Effector memory CD4-positive, alpha-beta T cell (primary cell): ENCODE results near the gene CAMK2D.

Source experiments
- DNase-seq, 3 donors: peaks; one replicate each; pipeline ENCODE4 v3.0.0-alpha.2; 2020
- H3K27ac ChIP-seq: 2 replicates; pipeline ENCODE4 v1.7.0; 2013; ENCODE audit warnings: mild to moderate bottlenecking, low read length, moderate library complexity; ENCODE audit not compliant: insufficient read depth, poor library complexity, severe bottlenecking
- H3K27me3 ChIP-seq: replicated peaks from 2 replicates; pipeline ENCODE4 v1.7.0; 2013; ENCODE audit warnings: mild to moderate bottlenecking, low read length; ENCODE audit not compliant: insufficient read depth, control insufficient read depth, poor library complexity, severe bottlenecking
- H3K36me3 ChIP-seq: 2 replicates; pipeline ENCODE4 v1.7.0; 2013; ENCODE audit warnings: mild to moderate bottlenecking, low read length, moderate library complexity; ENCODE audit not compliant: control insufficient read depth, insufficient read depth
- H3K4me1 ChIP-seq: 2 replicates; pipeline ENCODE4 v1.7.0; 2013; ENCODE audit warnings: low read length, mild to moderate bottlenecking; ENCODE audit not compliant: control insufficient read depth, insufficient read depth, poor library complexity, severe bottlenecking
- H3K4me3 ChIP-seq: 2 replicates; pipeline ENCODE4 v1.7.0; 2013; ENCODE audit warnings: low read length, low read depth, mild to moderate bottlenecking; ENCODE audit not compliant: insufficient read depth, poor library complexity, severe bottlenecking
- H3K9me3 ChIP-seq: 2 replicates; pipeline ENCODE4 v1.7.0; 2013; ENCODE audit warnings: mild to moderate bottlenecking, low read length, moderate library complexity; ENCODE audit not compliant: control insufficient read depth

CAMK2D gene

DNA sequence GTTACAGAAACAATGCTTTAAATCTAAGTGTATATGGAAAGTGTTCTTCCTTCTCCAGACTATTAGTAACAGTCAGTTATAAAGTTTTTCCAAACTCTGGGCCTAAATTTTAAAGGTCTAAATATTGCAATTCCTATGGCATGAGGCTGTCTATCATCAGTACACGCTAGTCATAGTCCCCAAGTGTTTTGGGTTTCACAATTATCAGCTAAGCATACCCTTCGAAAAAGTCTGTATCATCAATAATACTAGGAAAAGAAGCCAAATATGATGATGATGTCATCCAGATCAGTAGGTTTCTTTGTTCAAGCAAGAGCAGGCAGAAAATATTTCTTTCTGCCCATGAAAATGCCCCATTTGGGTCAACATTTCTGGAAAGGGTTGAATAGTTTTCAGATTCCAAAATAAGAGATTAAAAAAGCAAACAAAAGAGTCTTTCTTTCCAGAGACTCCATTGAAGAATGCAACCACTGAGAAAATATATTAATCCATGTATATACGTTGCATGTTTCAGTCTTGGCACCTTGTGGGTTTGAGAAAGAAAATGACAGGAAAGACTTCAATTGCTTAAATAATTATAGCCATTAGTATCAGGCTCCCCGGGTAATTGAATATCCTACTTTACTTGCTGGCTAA is 173.8 kb downstream of the CAMK2D start:
- Histone ChIP-seq H3K36me3 (peaks cover 6% of the 10 kb centered on the region), H3K4me3 (no peak overlapping the region), H3K27me3 (no peaks in the 10 kb centered on the region), H3K9me3 (no peaks in the 10 kb centered on the region), H3K27ac (no peak overlapping the region), H3K4me1 (no peaks in the 10 kb centered on the region)
- DNase-seq: no peak

DNA sequence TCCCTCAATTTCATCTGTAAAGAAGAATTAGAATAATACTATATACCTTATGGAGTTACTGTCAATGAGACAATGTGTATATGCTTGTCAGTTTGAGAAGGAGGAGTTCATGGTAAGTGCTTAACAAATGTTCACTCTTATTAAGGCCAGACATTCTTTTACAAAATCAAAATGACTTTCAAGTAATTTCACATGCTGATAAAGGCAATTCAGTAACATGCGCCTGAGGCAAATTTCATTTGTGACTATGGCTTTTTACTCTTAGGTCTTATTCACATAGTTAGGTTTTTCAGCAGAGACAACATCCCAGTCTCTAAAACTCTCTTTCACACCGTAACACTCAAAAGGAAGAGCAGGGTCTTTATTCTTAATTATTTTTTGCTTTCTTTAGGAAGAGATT is 174.4 kb downstream of the CAMK2D start:
- no peaks in the 10 kb centered on the region for H3K9me3 ChIP-seq
- H3K4me1 ChIP-seq: no peaks in the 10 kb centered on the region
- no peak overlapping the region for H3K27ac ChIP-seq
- H3K4me3 ChIP-seq: no peak overlapping the region
- no peak for DNase-seq
- H3K27me3 ChIP-seq: no peaks in the 10 kb centered on the region
- peaks cover 6% of the 10 kb centered on the region for H3K36me3 ChIP-seq

DNA sequence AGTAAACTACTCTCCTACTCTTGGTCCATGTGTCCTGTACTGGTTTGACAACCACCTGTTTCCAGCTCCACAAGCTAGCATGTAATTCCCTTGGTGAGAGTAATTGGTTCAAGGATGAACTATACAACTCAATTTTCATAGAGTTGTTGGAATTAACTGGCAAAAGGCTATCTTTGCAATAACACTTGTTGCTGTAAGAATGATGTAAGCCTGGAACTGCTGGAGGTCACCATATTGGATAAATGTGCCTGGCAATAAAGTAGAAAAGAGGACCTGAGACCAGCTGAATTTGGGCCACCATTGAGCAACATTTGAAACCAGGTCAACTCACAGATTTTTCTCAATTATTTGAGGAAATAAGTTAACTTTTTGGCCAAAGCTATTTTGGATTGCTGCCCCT is 175.5 kb downstream of the CAMK2D start:
- H3K27me3 ChIP-seq: no peaks in the 10 kb centered on the region
- H3K36me3 ChIP-seq: peaks cover 6% of the 10 kb centered on the region
- no peak for DNase-seq
- no peaks in the 10 kb centered on the region for H3K4me1 ChIP-seq
- H3K9me3 ChIP-seq: no peaks in the 10 kb centered on the region
- H3K27ac ChIP-seq: no peak overlapping the region
- H3K4me3 ChIP-seq: no peak overlapping the region

DNA sequence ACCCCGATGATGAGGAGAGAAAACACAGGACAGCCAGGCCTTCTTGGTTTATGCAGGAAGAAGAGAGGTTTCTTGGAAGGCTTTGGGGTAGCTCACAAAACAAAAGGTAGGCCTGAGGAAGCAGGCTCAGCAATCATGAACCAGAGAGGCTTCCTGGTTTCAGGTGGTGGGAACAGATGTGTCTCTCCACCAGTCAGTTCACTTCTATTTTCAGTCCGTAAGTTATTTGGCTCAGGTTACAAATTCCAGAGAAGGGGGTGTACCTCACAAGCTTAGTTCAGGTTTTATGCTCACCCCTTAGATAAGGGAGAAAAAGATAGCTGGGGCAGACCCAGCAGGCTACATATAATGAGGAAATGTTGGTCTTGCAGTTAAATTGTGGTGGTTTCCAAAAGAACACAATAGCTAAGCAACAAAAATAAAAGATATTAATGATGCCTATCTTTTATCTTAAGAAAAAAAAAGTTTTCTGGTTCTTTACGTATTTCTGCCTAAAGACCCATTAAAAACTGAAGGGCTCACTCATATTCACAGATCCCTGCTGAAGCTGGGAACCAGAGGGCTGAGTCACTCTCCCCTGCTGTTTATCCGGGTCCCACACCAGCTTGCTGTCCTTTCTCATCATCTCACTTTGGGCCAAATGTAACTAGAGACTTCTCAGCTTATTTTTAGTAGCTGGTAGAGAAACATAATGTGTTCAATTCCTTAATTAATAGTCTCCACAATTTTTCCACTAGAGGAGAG is 177.0 kb downstream of the CAMK2D start:
- H3K4me3 ChIP-seq: no peak overlapping the region
- H3K4me1 ChIP-seq: no peaks in the 10 kb centered on the region
- H3K27ac ChIP-seq: no peak overlapping the region
- no peaks in the 10 kb centered on the region for H3K9me3 ChIP-seq
- peaks cover 6% of the 10 kb centered on the region for H3K36me3 ChIP-seq
- DNase-seq: no peak
- no peaks in the 10 kb centered on the region for H3K27me3 ChIP-seq

DNA sequence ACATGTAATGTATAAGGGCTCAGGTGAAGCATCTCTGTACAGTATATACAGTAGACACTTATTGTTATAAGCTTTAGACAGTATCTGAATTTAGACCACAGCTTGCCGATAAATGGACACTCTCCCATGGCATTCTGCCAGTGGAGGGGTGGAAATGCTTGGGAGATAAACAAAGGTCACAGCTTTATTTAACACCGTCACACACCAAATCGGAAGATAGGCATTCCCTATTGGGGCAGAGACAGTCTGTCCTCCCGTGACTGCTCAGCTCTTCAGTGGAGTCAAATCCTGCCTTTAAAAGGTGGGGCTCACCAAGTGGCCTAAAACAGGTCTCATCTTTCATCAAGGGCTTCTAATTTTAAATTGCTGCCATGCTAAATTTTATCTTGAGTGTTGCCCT is 178.8 kb downstream of the CAMK2D start:
- DNase-seq: no peak
- H3K4me1 ChIP-seq: no peaks in the 10 kb centered on the region
- no peak overlapping the region for H3K4me3 ChIP-seq
- H3K9me3 ChIP-seq: no peaks in the 10 kb centered on the region
- peaks cover 6% of the 10 kb centered on the region for H3K36me3 ChIP-seq
- H3K27me3 ChIP-seq: no peaks in the 10 kb centered on the region
- no peak overlapping the region for H3K27ac ChIP-seq

DNA sequence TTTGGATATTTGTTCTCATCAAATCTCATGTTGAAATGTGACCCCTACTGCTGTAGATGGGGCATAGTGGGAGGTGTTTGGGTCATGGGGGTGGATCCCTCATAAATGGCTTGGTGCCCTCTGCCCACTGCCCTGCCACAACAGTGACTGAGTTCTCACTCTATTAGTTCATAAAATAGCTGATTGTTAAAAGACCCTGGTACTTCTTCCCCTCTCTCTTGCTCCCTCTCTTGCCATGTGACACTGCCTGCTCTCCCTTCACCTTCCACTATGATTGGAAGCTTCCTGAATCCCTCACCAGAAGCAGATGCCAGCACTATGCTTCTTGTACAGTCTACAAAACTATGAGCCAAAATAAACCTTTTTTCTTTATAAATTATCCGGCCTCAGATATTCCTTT is 182.2 kb downstream of the CAMK2D start:
- H3K4me1 ChIP-seq: no peaks in the 10 kb centered on the region
- H3K4me3 ChIP-seq: no peak overlapping the region
- H3K9me3 ChIP-seq: no peaks in the 10 kb centered on the region
- peaks cover 6% of the 10 kb centered on the region for H3K36me3 ChIP-seq
- H3K27ac ChIP-seq: no peak overlapping the region
- H3K27me3 ChIP-seq: no peaks in the 10 kb centered on the region
- DNase-seq: no peak

DNA sequence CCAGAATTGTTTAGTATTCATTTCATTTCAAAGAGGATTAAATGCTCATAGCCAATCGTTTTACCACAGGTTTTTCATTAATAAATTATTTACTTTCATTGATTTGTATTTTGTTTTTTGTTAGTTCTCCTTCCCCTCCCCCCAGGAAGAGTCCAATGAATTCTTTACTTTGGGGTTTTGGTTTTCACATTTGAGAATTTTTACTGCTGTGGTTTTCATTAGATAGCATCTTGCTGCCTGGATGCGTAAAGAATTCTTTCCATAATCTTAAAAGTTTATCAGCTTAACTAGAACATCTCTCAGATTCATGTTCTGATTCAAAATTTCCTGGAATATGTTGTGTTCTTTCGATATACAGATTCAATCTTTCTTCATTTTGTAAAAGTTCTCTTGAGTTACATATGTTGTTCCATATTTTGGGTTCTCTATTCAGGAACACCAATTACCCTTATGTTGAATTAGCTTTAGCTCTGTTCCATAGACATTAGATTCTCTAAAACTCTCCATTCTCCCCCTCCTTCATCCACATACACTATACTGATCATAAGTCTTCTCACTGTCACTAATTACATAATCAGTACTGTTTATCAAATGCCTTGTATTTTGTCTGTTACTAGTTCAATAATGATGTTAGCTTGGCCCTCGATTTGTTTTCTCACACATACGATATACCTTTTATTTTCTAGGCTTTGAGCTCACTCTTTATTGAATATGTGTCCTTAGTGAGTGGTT is 184.4 kb downstream of the CAMK2D start:
- no peaks in the 10 kb centered on the region for H3K4me1 ChIP-seq
- H3K4me3 ChIP-seq: no peak overlapping the region
- DNase-seq: no peak
- no peak overlapping the region for H3K27ac ChIP-seq
- H3K27me3 ChIP-seq: no peaks in the 10 kb centered on the region
- H3K36me3 ChIP-seq: no peaks in the 10 kb centered on the region
- no peaks in the 10 kb centered on the region for H3K9me3 ChIP-seq

DNA sequence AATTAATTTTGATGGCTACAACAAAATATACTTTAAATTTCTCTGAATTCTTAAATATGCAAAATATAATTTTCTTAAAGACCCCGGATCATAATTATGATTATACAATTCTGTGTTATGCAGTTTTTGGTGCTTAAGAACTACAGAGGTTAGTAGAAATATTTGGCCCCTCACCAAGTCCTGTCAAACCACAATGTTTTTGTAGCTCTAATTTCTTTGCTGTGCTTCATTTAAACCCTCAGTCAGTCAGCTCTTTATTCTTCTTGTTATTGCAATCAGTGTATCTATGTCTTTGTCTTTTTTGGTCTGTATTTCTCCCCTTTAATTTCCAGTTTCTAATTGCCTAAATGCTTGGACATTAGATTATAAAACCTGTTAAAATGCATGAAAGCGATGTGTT is 186.1 kb downstream of the CAMK2D start:
- Histone ChIP-seq H3K27me3 (no peaks in the 10 kb centered on the region), H3K9me3 (no peaks in the 10 kb centered on the region), H3K27ac (no peak overlapping the region), H3K36me3 (no peaks in the 10 kb centered on the region), H3K4me3 (no peak overlapping the region), H3K4me1 (no peaks in the 10 kb centered on the region)
- no peak for DNase-seq

DNA sequence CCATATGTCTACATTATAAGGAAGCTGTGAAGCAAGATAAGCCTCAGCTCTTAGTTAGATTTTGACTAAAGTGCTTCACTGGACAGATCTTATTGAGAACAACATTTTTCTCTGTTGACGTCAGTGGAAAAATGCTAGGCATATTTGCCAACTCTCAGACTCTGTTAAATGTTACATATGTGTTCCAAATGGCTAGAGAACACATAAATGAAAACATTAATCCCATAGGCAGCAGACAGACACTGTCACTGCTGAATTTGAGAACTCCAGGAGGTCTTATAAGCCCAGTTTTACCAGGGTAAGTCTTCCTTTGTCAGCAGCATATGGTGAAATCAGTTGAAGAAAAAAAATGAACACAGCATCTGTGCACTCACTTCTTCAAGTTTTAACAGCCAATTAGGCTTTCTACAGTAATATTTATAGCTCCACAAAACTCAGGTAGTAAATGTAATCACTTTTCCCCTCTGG is 186.9 kb downstream of the CAMK2D start:
- no peak overlapping the region for H3K27ac ChIP-seq
- no peaks in the 10 kb centered on the region for H3K27me3 ChIP-seq
- H3K4me1 ChIP-seq: no peaks in the 10 kb centered on the region
- no peaks in the 10 kb centered on the region for H3K36me3 ChIP-seq
- DNase-seq: no peak
- H3K4me3 ChIP-seq: no peak overlapping the region
- H3K9me3 ChIP-seq: no peaks in the 10 kb centered on the region

DNA sequence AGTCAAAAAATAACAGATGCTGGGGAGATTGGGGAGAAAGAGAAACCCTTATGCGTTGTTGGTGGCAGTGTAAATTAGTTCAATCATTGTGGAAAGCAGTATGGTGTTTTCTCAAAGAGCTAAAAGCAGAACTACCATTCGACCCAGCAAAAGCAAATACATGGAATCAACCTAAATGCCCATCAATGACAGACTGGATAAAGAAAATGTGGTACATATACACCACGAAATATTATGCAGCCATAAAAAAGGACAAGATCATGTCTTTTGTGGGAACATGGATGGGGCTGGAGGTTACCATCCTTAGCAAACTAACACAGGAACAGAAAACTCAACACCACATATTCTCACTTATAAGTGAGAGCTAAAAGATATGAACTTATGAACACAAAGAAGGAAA is 188.9 kb downstream of the CAMK2D start:
- H3K4me3 ChIP-seq: no peak overlapping the region
- no peaks in the 10 kb centered on the region for H3K27me3 ChIP-seq
- no peak for DNase-seq
- H3K4me1 ChIP-seq: no peaks in the 10 kb centered on the region
- H3K36me3 ChIP-seq: no peaks in the 10 kb centered on the region
- H3K27ac ChIP-seq: no peak overlapping the region
- H3K9me3 ChIP-seq: no peaks in the 10 kb centered on the region
